ENCODE measurements around the gene DOCK3. TPM values are rescaled to one million over a fixed set of nuclear protein-coding genes. Genes with fewer than 3 reads are reported as not detected.

DOCK3 gene
- total RNA-seq, 1 experiment from 2014 or later = 5.6 TPM

GRCh38 chr3:51400166-51400565 lies 725.4 kb downstream of the DOCK3 start:
- no peak overlapping the region for H3K4me3 Mint-ChIP-seq
- no peak overlapping the region for H3K27ac Mint-ChIP-seq
- CTCF ChIA-PET = no interaction called here
- no peak for DNase-seq (ENCODE audit: low spot score)
- no peak for ATAC-seq
- peaks cover 36% of the 10 kb centered on the region for H3K36me3 Mint-ChIP-seq
- H3K27me3 Mint-ChIP-seq (ENCODE audit: low read depth) = no peaks in the 10 kb centered on the region
- peaks cover 3% of the 10 kb centered on the region; the same call in 1 of the 2 replicates for H3K4me1 Mint-ChIP-seq
- no peaks in the 10 kb centered on the region for H3K9me3 Mint-ChIP-seq
- POLR2A ChIA-PET = no interaction called here
- TF ChIP-seq PRRX2 (CRISPR knock-in tag; IDR thresholded peaks at IDR 0.05) = no peak
- no peak for TF ChIP-seq ZBTB21 (CRISPR knock-in tag; IDR thresholded peaks at IDR 0.05; ENCODE audit: borderline replicate concordance)
- no peak for TF ChIP-seq RORB (CRISPR knock-in tag; IDR thresholded peaks at IDR 0.05)
- no peak for TF ChIP-seq ZMAT4 (CRISPR knock-in tag; IDR thresholded peaks at IDR 0.05)
- TF ChIP-seq ZNF425 (CRISPR knock-in tag; conservative IDR thresholded peaks at IDR 0.05) = no peak
- no peak for TF ChIP-seq GRHL2 (CRISPR knock-in tag; IDR thresholded peaks at IDR 0.05; ENCODE audit: insufficient replicate concordance, severe bottlenecking)
- no peak for TF ChIP-seq ZNF423 (CRISPR knock-in tag; IDR thresholded peaks at IDR 0.05)

GRCh38 chr3:51401735-51402134 lies 727.0 kb downstream of the DOCK3 start:
- Mint-ChIP-seq H3K4me3 (no peak overlapping the region), H3K27me3 (ENCODE audit: low read depth) (no peaks in the 10 kb centered on the region), H3K36me3 (peaks cover 29% of the 10 kb centered on the region), H3K4me1 (0 out of 2 replicates have a peak, but pooled peaks cover 2% of the 10 kb centered on the region), H3K27ac (no peak overlapping the region), H3K9me3 (no peaks in the 10 kb centered on the region)
- TF ChIP-seq ZNF281 (CRISPR knock-in tag; IDR thresholded peaks at IDR 0.05) = no peak
- no peak for TF ChIP-seq ATF6 (CRISPR knock-in tag; IDR thresholded peaks at IDR 0.05)
- TF ChIP-seq ZNF423 (CRISPR knock-in tag; IDR thresholded peaks at IDR 0.05) = no peak
- TF ChIP-seq MXD4 (CRISPR knock-in tag; IDR thresholded peaks at IDR 0.05; ENCODE audit: borderline replicate concordance) = no peak
- DNase-seq (ENCODE audit: low spot score) (no peak), ATAC-seq (no peak)
- CTCF ChIA-PET = no interaction called here
- POLR2A ChIA-PET = no interaction called here

- POLR2A ChIA-PET = no interaction called here
- Mint-ChIP-seq H3K4me1 (no peaks in the 10 kb centered on the region), H3K4me3 (no peak overlapping the region), H3K27ac (no peak overlapping the region), H3K9me3 (no peaks in the 10 kb centered on the region), H3K27me3 (ENCODE audit: low read depth) (no peaks in the 10 kb centered on the region), H3K36me3 (peaks cover 27% of the 10 kb centered on the region)
- no peak for ATAC-seq
- DNase-seq (ENCODE audit: low spot score) = no peak
- CTCF ChIA-PET = no interaction called here
- TF ChIP-seq NR1H2 (CRISPR knock-in tag; IDR thresholded peaks at IDR 0.05) = no peak
- TF ChIP-seq E2F4 (CRISPR knock-in tag; IDR thresholded peaks at IDR 0.05; ENCODE audit: borderline replicate concordance, low read depth) = no peak
- no peak for TF ChIP-seq SMAD3 (CRISPR knock-in tag; IDR thresholded peaks at IDR 0.05; ENCODE audit: borderline replicate concordance)
- no peak for TF ChIP-seq FOXP4 (CRISPR knock-in tag; IDR thresholded peaks at IDR 0.05)
- no peak for TF ChIP-seq FOXP1 (CRISPR knock-in tag; IDR thresholded peaks at IDR 0.05; ENCODE audit: borderline replicate concordance)
- TF ChIP-seq JUN (CRISPR knock-in tag; IDR thresholded peaks at IDR 0.05) = no peak
These were observed 728.9 kb downstream of the DOCK3 start for GRCh38 chr3:51403675-51404074.

All from WTC11 (cell line).